WTC11 (cell line): Measurements from ENCODE around the gene AIG1. TPM values are rescaled to one million over a fixed set of nuclear protein-coding genes. Genes with fewer than 3 reads are reported as not detected.

Source experiments
- ATAC-seq: fragments of 200-7000 bp; cut with Tn5 transposase; 2 replicates; pipeline ENCODE4 v1.10.0; 2021; ENCODE audit warnings: mild to moderate bottlenecking, moderate library complexity
- CTCF ChIA-PET: fragments of 300-600 bp; sonication (Branson Sonifier 250); formaldehyde crosslinking; loops from one replicate; lab custom pipeline; 2021; ENCODE audit warnings: antibody characterized with exemption; lab: Charles Lee
- POLR2A ChIA-PET: fragments of 350-600 bp; sonication (Branson Sonifier 250); formaldehyde crosslinking; loops from one replicate; lab custom pipeline; 2021; ENCODE audit warnings: antibody characterized with exemption; lab: Charles Lee
- DNase-seq: peaks from one replicate; pipeline ENCODE4 v3.0.0; 2021; ENCODE audit warnings: low spot score
- H3K27ac Mint-ChIP-seq: 2 replicates; pipeline ENCODE4 v1.8.0; 2021; ENCODE audit warnings: mixed read lengths
- H3K27me3 Mint-ChIP-seq: 2 replicates; pipeline ENCODE4 v1.8.0; 2021; ENCODE audit warnings: low read depth, mild to moderate bottlenecking, moderate library complexity, mixed read lengths
- H3K36me3 Mint-ChIP-seq: 2 replicates; pipeline ENCODE4 v1.8.0; 2021; ENCODE audit warnings: mixed read lengths
- H3K4me1 Mint-ChIP-seq: 2 replicates; pipeline ENCODE4 v1.8.0; 2022; ENCODE audit warnings: mixed read lengths
- H3K4me3 Mint-ChIP-seq: 2 replicates; pipeline ENCODE4 v1.8.0; 2021; ENCODE audit warnings: mild to moderate bottlenecking, moderate library complexity, mixed read lengths
- H3K9me3 Mint-ChIP-seq: 2 replicates; pipeline ENCODE4 v1.8.0; 2021; ENCODE audit warnings: mixed read lengths
- ATF2 ChIP-seq: sonication (generic); formaldehyde crosslinking; IDR thresholded peaks from 2 replicates; pipeline ENCODE4 v1.8.1; 2022; ENCODE audit warnings: low read depth, missing genetic modification reagents, borderline replicate concordance
- E2F1 ChIP-seq: sonication (generic); formaldehyde crosslinking; IDR thresholded peaks from 2 replicates; pipeline ENCODE4 v1.8.0; 2022; ENCODE audit warnings: mild to moderate bottlenecking, missing genetic modification reagents
- ESRRA ChIP-seq: sonication (generic); formaldehyde crosslinking; IDR thresholded peaks from 2 replicates; pipeline ENCODE4 v1.8.1; 2022; ENCODE audit warnings: mild to moderate bottlenecking, missing genetic modification reagents, borderline replicate concordance
- FOXK1 ChIP-seq: sonication (generic); formaldehyde crosslinking; IDR thresholded peaks from 2 replicates; pipeline ENCODE4 v1.8.0; 2022; ENCODE audit warnings: mild to moderate bottlenecking, moderate library complexity, missing genetic modification reagents
- FOXP1 ChIP-seq: sonication (generic); formaldehyde crosslinking; IDR thresholded peaks from 2 replicates; pipeline ENCODE4 v1.8.0; 2022; ENCODE audit warnings: missing genetic modification reagents, mild to moderate bottlenecking, moderate library complexity, borderline replicate concordance
- HMGA2 ChIP-seq: fragments of 250-450 bp; sonication (Bioruptor Pico); IDR thresholded peaks from 2 replicates; pipeline ENCODE4 v1.4.0; 2021; ENCODE audit warnings: mild to moderate bottlenecking, moderate library complexity
- JUN ChIP-seq: sonication (generic); formaldehyde crosslinking; IDR thresholded peaks from 2 replicates; pipeline ENCODE4 v1.8.0; 2023; ENCODE audit warnings: mild to moderate bottlenecking, missing genetic modification reagents
- MLX ChIP-seq: sonication (generic); formaldehyde crosslinking; IDR thresholded peaks from 2 replicates; pipeline ENCODE4 v1.8.1; 2023; ENCODE audit warnings: mild to moderate bottlenecking, missing genetic modification reagents, moderate library complexity
- NR2C2 ChIP-seq: sonication (generic); formaldehyde crosslinking; IDR thresholded peaks from 2 replicates; pipeline ENCODE4 v1.8.0; 2022; ENCODE audit warnings: mild to moderate bottlenecking, missing genetic modification reagents
- PREB ChIP-seq: sonication (generic); formaldehyde crosslinking; IDR thresholded peaks from 2 replicates; pipeline ENCODE4 v1.8.1; 2022; ENCODE audit warnings: mild to moderate bottlenecking, missing genetic modification reagents, moderate library complexity, borderline replicate concordance
- RORB ChIP-seq: fragments of 250-450 bp; sonication (Bioruptor Pico); IDR thresholded peaks from 2 replicates; pipeline ENCODE4 v1.9.0; 2021; ENCODE audit warnings: mild to moderate bottlenecking
- SMAD3 ChIP-seq: sonication (generic); formaldehyde crosslinking; IDR thresholded peaks from 2 replicates; pipeline ENCODE4 v1.8.0; 2022; ENCODE audit warnings: missing genetic modification reagents, mild to moderate bottlenecking, borderline replicate concordance
- TEAD1 ChIP-seq: sonication (generic); formaldehyde crosslinking; IDR thresholded peaks from 2 replicates; pipeline ENCODE4 v1.8.0; 2022; ENCODE audit warnings: mild to moderate bottlenecking, missing genetic modification reagents
- USF1 ChIP-seq: sonication (generic); formaldehyde crosslinking; IDR thresholded peaks from 2 replicates; pipeline ENCODE4 v1.8.0; 2022; ENCODE audit warnings: mild to moderate bottlenecking, missing genetic modification reagents
- ZBTB43 ChIP-seq: sonication (generic); formaldehyde crosslinking; IDR thresholded peaks from 2 replicates; pipeline ENCODE4 v1.8.1; 2023; ENCODE audit warnings: mild to moderate bottlenecking, missing genetic modification reagents
- ZNF219 ChIP-seq: sonication (generic); formaldehyde crosslinking; IDR thresholded peaks from 2 replicates; pipeline ENCODE4 v1.8.0; 2023; ENCODE audit warnings: missing genetic modification reagents, mild to moderate bottlenecking, borderline replicate concordance
- ZNF232 ChIP-seq: sonication (generic); formaldehyde crosslinking; IDR thresholded peaks from 2 replicates; pipeline ENCODE4 v1.8.0; 2022; ENCODE audit warnings: mild to moderate bottlenecking, missing genetic modification reagents
- ZNF263 ChIP-seq: sonication (generic); formaldehyde crosslinking; IDR thresholded peaks from 2 replicates; pipeline ENCODE4 v1.8.1; 2022; ENCODE audit warnings: low read depth, mild to moderate bottlenecking, moderate library complexity, missing genetic modification reagents
- ZNF317 ChIP-seq: sonication (generic); formaldehyde crosslinking; IDR thresholded peaks from 2 replicates; pipeline ENCODE4 v1.8.1; 2023; ENCODE audit warnings: low read depth, mild to moderate bottlenecking, moderate library complexity, missing genetic modification reagents, borderline replicate concordance
- ZNF532 ChIP-seq: fragments of 250-450 bp; sonication (Bioruptor Pico); IDR thresholded peaks from 2 replicates; pipeline ENCODE4 v1.9.0; 2021; ENCODE audit warnings: mild to moderate bottlenecking, borderline replicate concordance
- ZNF671 ChIP-seq: fragments of 250-450 bp; sonication (Bioruptor Pico); IDR thresholded peaks from 2 replicates; pipeline ENCODE4 v1.8.0; 2021; ENCODE audit warnings: mild to moderate bottlenecking
- total RNA-seq: library from RNA; stranded (reverse); gene quantifications from 3 replicates; pipeline ENCODE4 v1.2.3, GENCODE V29; 2021

AIG1 gene
- total RNA-seq, 1 experiment from 2014 or later, result 38.8 TPM

GRCh38 chr6:143267760-143268159, 207.1 kb downstream of the AIG1 start:
- DNase-seq, result no peak
- no peak overlapping the region for H3K27ac Mint-ChIP-seq
- CTCF ChIA-PET, result interaction anchor here (0.9 to 1.6 kb wide), 2 partner anchors 35 to 699 kb away, joined by 3 to 11 read pairs; no protein-coding TSS in a partner anchor
- TF ChIP-seq ZBTB43 (CRISPR knock-in tag) (no peak), NR2C2 (CRISPR knock-in tag) (no peak), USF1 (CRISPR knock-in tag) (no peak), ZNF232 (no peak), ATF2 (CRISPR knock-in tag) (no peak)
- TF ChIP-seq, all 79 proteins: peak for 0
- Mint-ChIP-seq H3K27me3 (no peaks in the 10 kb centered on the region), H3K36me3 (no peaks in the 10 kb centered on the region), H3K9me3 (no peaks in the 10 kb centered on the region), H3K4me3 (no peak overlapping the region), H3K4me1 (peaks cover 18% of the 10 kb centered on the region)
- POLR2A ChIA-PET, result interaction anchor here (0.6 kb wide), 1 partner anchor 85 kb away, joined by 6 read pairs; no protein-coding TSS in a partner anchor
- peak; percentile 67 for ATAC-seq

GRCh38 chr6:143268439-143268838, 207.8 kb downstream of the AIG1 start:
- CTCF ChIA-PET, result interaction anchor here (1.0 to 1.6 kb wide), 2 partner anchors 35 to 794 kb away, joined by 3 to 11 read pairs; no protein-coding TSS in a partner anchor
- ATAC-seq, result no peak
- no peak overlapping the region for H3K27ac Mint-ChIP-seq
- H3K4me1 Mint-ChIP-seq, result peaks cover 18% of the 10 kb centered on the region
- H3K9me3 Mint-ChIP-seq, result peaks cover 3% of the 10 kb centered on the region
- H3K36me3 Mint-ChIP-seq, result no peaks in the 10 kb centered on the region
- no peak for DNase-seq
- POLR2A ChIA-PET, result no interaction called here
- no peak overlapping the region for H3K4me3 Mint-ChIP-seq
- no peak for TF ChIP-seq ZNF671 (CRISPR knock-in tag)
- TF ChIP-seq PREB (CRISPR knock-in tag), result no peak
- TF ChIP-seq FOXP1 (CRISPR knock-in tag), result no peak
- no peak for TF ChIP-seq E2F1 (CRISPR knock-in tag)
- TF ChIP-seq TEAD1 (CRISPR knock-in tag), result no peak
- no peak for TF ChIP-seq ZNF317
- no peak for TF ChIP-seq ZNF532 (CRISPR knock-in tag)
- no peak for TF ChIP-seq ESRRA (CRISPR knock-in tag)
- no peak for TF ChIP-seq MLX (CRISPR knock-in tag)
- no peak for TF ChIP-seq ZNF263 (CRISPR knock-in tag)
- TF ChIP-seq FOXK1 (CRISPR knock-in tag), result no peak
- TF ChIP-seq JUN (CRISPR knock-in tag), result no peak
- no peak for TF ChIP-seq HMGA2
- TF ChIP-seq ZNF219 (CRISPR knock-in tag), result no peak
- no peak for TF ChIP-seq SMAD3 (CRISPR knock-in tag)
- TF ChIP-seq RORB (CRISPR knock-in tag), result no peak
- no peaks in the 10 kb centered on the region for H3K27me3 Mint-ChIP-seq
